B cell (primary cell): ENCODE results near the gene CORO1C. TPM values are rescaled to one million over a fixed set of nuclear protein-coding genes. Genes with fewer than 3 reads are reported as not detected.
A peak's percentile ranks its signal among the peaks of the same experiment; 100 is the strongest.

ENCODE experiments used
- ATAC-seq: fragments of 200-7000 bp; cut with Tn5 transposase; one replicate; pipeline ENCODE4 v1.10.0; 2021; ENCODE audit warnings: low read depth, mild to moderate bottlenecking, moderate number of reproducible peaks, moderate library complexity
- CTCF ChIA-PET: fragments of 350-600 bp; sonication (Branson Sonifier 250); formaldehyde crosslinking; loops from one replicate; lab custom pipeline; 2021; ENCODE audit warnings: antibody characterized with exemption, inconsistent platforms; lab: Charles Lee
- POLR2A ChIA-PET: fragments of 350-600 bp; sonication (Branson Sonifier 250); formaldehyde crosslinking; loops from one replicate; lab custom pipeline; 2021; ENCODE audit warnings: antibody characterized with exemption; lab: Charles Lee
- DNase-seq: peaks from one replicate; pipeline ENCODE4 v3.0.0; 2013
- H2AFZ ChIP-seq: 2 replicates; pipeline ENCODE4 v1.6.1; 2012; ENCODE audit warnings: mild to moderate bottlenecking, low read depth, low read length; ENCODE audit not compliant: insufficient read depth, poor library complexity, severe bottlenecking
- H3K27ac ChIP-seq, 2 donors: 1 replicate in 1 of 2; 2 replicates in 1 of 2; pipeline ENCODE4 v1.5.1; 2012 to 2013; ENCODE audit warnings: low read length in 2 of 2, mild to moderate bottlenecking in 2 of 2, moderate library complexity in 1 of 2
- H3K27me3 ChIP-seq, 4 experiments: fragments of 200-600 bp in 1 of 4; sonication (generic) in 1 of 4; replicated peaks in 1 of 4; 1 replicate in 2 of 4; 2 replicates in 2 of 4; pipeline versions ENCODE4 v1.6.1 to v1.7.0; 2013 to 2016; ENCODE audit warnings: low read length in 3 of 4, mild to moderate bottlenecking in 2 of 4, mixed read lengths in 1 of 4, moderate library complexity in 1 of 4; ENCODE audit not compliant: insufficient read depth in 4 of 4, control insufficient read depth in 3 of 4; ENCODE audit errors: control extremely low read depth in 1 of 4
- H3K36me3 ChIP-seq, 2 experiments: replicated peaks in 1 of 2; 1 replicate in 1 of 2; 2 replicates in 1 of 2; pipeline versions ENCODE4 v1.6.1 to v1.7.1; 2013; ENCODE audit warnings: low read length in 1 of 2; ENCODE audit not compliant: insufficient read depth in 2 of 2, control insufficient read depth in 1 of 2; ENCODE audit errors: control extremely low read depth in 1 of 2, extremely low read depth in 1 of 2
- H3K4me1 ChIP-seq, 2 donors: fragments of 200-600 bp in 1 of 2; sonication (generic) in 1 of 2; 1 replicate in 1 of 2; 2 replicates in 1 of 2; pipeline versions ENCODE4 v1.5.1 to v1.6.1; 2013 to 2017; ENCODE audit warnings: low read length in 2 of 2; ENCODE audit not compliant: control insufficient read depth in 2 of 2, insufficient read depth in 2 of 2
- H3K4me2 ChIP-seq: replicated peaks from 2 replicates; pipeline ENCODE3; 2012; ENCODE audit warnings: mild to moderate bottlenecking, low read depth, low read length; ENCODE audit not compliant: poor library complexity, severe bottlenecking
- H3K4me3 ChIP-seq, 5 experiments: fragments of 200-600 bp in 1 of 5; sonication (generic) in 1 of 5; 1 replicate in 3 of 5; 2 replicates in 2 of 5; pipeline versions ENCODE4 v1.5.1 to v1.7.0; 2011 to 2016; ENCODE audit warnings: low read length in 4 of 5, mild to moderate bottlenecking in 4 of 5, low read depth in 2 of 5, control low read depth in 1 of 5, moderate library complexity in 1 of 5; ENCODE audit not compliant: insufficient read depth in 1 of 5; ENCODE audit errors: control extremely low read depth in 1 of 5, extremely low read depth in 1 of 5
- H3K79me2 ChIP-seq: fragments of 200-600 bp; sonication (generic); one replicate; pipeline ENCODE4 v1.6.0; 2016; ENCODE audit warnings: low read length; ENCODE audit not compliant: control insufficient read depth, insufficient read depth
- H3K9ac ChIP-seq: fragments of 200-600 bp; sonication (generic); 2 replicates; pipeline ENCODE4 v1.6.1; 2017; ENCODE audit warnings: mild to moderate bottlenecking, low read length, moderate library complexity
- H3K9me3 ChIP-seq, 3 donors: one replicate each; pipeline versions ENCODE4 v1.6.1 to v1.7.1; 2013; ENCODE audit warnings: low read length in 2 of 3; ENCODE audit not compliant: control insufficient read depth in 2 of 3, insufficient read depth in 1 of 3; ENCODE audit errors: control extremely low read depth in 1 of 3
- H4K20me1 ChIP-seq: 2 replicates; pipeline ENCODE4 v1.6.0; 2012; ENCODE audit warnings: mild to moderate bottlenecking, low read length; ENCODE audit not compliant: insufficient read depth, control insufficient read depth, poor library complexity, severe bottlenecking
- H3K27ac Mint-ChIP-seq: one replicate; pipeline ENCODE4 v1.8.0; 2021; ENCODE audit warnings: mixed read lengths
- H3K27me3 Mint-ChIP-seq: one replicate; pipeline ENCODE4 v1.8.0; 2021; ENCODE audit warnings: mixed read lengths
- H3K4me1 Mint-ChIP-seq: one replicate; pipeline ENCODE4 v1.8.0; 2021; ENCODE audit warnings: mixed read lengths
- H3K4me3 Mint-ChIP-seq: one replicate; pipeline ENCODE4 v1.8.0; 2021; ENCODE audit warnings: mixed read lengths
- H3K9me3 Mint-ChIP-seq: one replicate; pipeline ENCODE4 v1.8.0; 2022; ENCODE audit warnings: mixed read lengths; ENCODE audit not compliant: insufficient read depth
- CTCF ChIP-seq: fragments of 200-600 bp; IDR thresholded peaks from one replicate; pipeline ENCODE4 v1.8.0; 2022; ENCODE audit warnings: antibody characterized with exemption, mild to moderate bottlenecking
- EZH2 ChIP-seq: IDR thresholded peaks from 2 replicates; pipeline ENCODE4 v1.6.1; 2012; ENCODE audit warnings: borderline replicate concordance, low read depth, mild to moderate bottlenecking, moderate library complexity, low read length; ENCODE audit not compliant: insufficient read depth, poor library complexity, severe bottlenecking
- WGBS: methylation state at CpG from one replicate; pipeline ENCODE4 v1.1.5; 2013; ENCODE audit warnings: missing lambda C conversion rate; ENCODE audit not compliant: insufficient coverage; 5-methylcytosine and 5-hydroxymethylcytosine counted together
- intact Hi-C: fragments of 100-400 bp; cut with micrococcal nuclease; formaldehyde crosslinking; loops from one replicate; pipeline ENCODE4 v1.10.0; 2022
- polyA plus RNA-seq: library from polyadenylated mRNA; depleted of rRNA; stranded (reverse); fragments of >200 nt; gene quantifications from 2 replicates; pipeline ENCODE4 v1.2.3, GENCODE V29; 2012
- total RNA-seq, 2 donors: library from RNA; stranded (reverse); fragments of 120-200 nt in 1 of 2; gene quantifications; 1 replicate in 1 of 2; 2 replicates in 1 of 2; pipeline versions ENCODE4 v1.2.3 to v1.2.4, GENCODE V29; 2013 to 2022

Gene CORO1C
- total and polyA plus RNA-seq, 2 donors (not counting 1 experiment from before 2014, with no cell fraction given), result 19.2 to 68.0 TPM

GRCh38 chr12:108629824-108630476 lies 101.4 kb downstream of the CORO1C start:
- H3K4me3 Mint-ChIP-seq, result peak overlapping the region; percentile 40
- peak overlapping the region; percentile 29 for H3K4me2 ChIP-seq
- ATAC-seq (no peak), DNase-seq (peak; percentile 38)
- H3K27me3 Mint-ChIP-seq, result no peaks in the 10 kb centered on the region
- intact Hi-C loops, result loop anchor here (10.0 kb wide), 2 partner anchors 465 to 515 kb away; partner anchors contain the start of genes ALKBH2 and UNG
- TF ChIP-seq CTCF (no peak), EZH2 (no peak)
- POLR2A ChIA-PET, result interaction anchor here (0.8 to 14.8 kb wide), 4 partner anchors 8 to 62 kb away, joined by 3 to 133 read pairs (median 10); no protein-coding TSS in a partner anchor
- H3K79me2 ChIP-seq, result peaks cover 26% of the 10 kb centered on the region
- H3K27me3 ChIP-seq, result no peaks in the 10 kb centered on the region
- H2AFZ ChIP-seq, result no peak overlapping the region
- H3K4me1 Mint-ChIP-seq, result peaks cover 78% of the 10 kb centered on the region
- H3K4me3 ChIP-seq, result peak overlapping the region in 1 of 5 experiments; percentile 16
- no peaks in the 10 kb centered on the region for H3K36me3 ChIP-seq
- peak overlapping the region; percentile 86 for H3K27ac Mint-ChIP-seq
- no peaks in the 10 kb centered on the region for H4K20me1 ChIP-seq
- H3K9ac ChIP-seq, result no peak overlapping the region
- H3K9me3 ChIP-seq, result peaks cover 0 to 8% (median 4%) of the 10 kb centered on the region in 3 donors
- H3K9me3 Mint-ChIP-seq, result no peaks in the 10 kb centered on the region
- peaks cover 68 to 83% of the 10 kb centered on the region in 2 donors for H3K4me1 ChIP-seq
- H3K27ac ChIP-seq, result peak overlapping the region in 1 of 2 donors; percentile 70
- CTCF ChIA-PET, result interaction anchor here (0.6 to 17.3 kb wide), 5 partner anchors 10 to 173 kb away, joined by 3 to 431 read pairs (median 3); partner anchors contain the start of genes ISCU and SART3
- WGBS, result 85% methylated on average over 17 of the region's 17 CpGs

- Mint-ChIP-seq H3K27ac (peak overlapping the region; percentile 87), H3K4me1 (peaks cover 73% of the 10 kb centered on the region), H3K27me3 (no peaks in the 10 kb centered on the region), H3K4me3 (no peak overlapping the region), H3K9me3 (no peaks in the 10 kb centered on the region)
- intact Hi-C loops, result no loop called here
- Histone ChIP-seq H3K4me2 (peak overlapping the region; percentile 59), H3K27me3 (no peaks in the 10 kb centered on the region), H3K4me1 (peaks cover 60 to 75% of the 10 kb centered on the region in 2 donors), H3K4me3 (peak overlapping the region in 1 of 5 experiments; percentile 36), H3K36me3 (no peaks in the 10 kb centered on the region), H3K9me3 (peaks cover 0 to 8% (median 4%) of the 10 kb centered on the region in 3 donors), H3K79me2 (peaks cover 26% of the 10 kb centered on the region), H2AFZ (peak overlapping the region; percentile 40), H3K27ac (peak overlapping the region; percentile 36 to 70), H3K9ac (no peak overlapping the region), H4K20me1 (no peaks in the 10 kb centered on the region)
- POLR2A ChIA-PET, result interaction anchor here (1.3 to 14.8 kb wide), 2 partner anchors 9 to 12 kb away, joined by 3 to 133 read pairs; no protein-coding TSS in a partner anchor
- peak; percentile 21 for DNase-seq
- CTCF ChIA-PET, result interaction anchor here (11.4 to 17.3 kb wide), 2 partner anchors 12 to 62 kb away, joined by 200 to 431 read pairs; partner anchors contain the start of genes ISCU and SART3
- TF ChIP-seq CTCF (no peak), EZH2 (no peak)
- WGBS, result 83% methylated on average over 2 of the region's 5 CpGs
- ATAC-seq, result no peak
Observed at GRCh38 chr12:108629151-108629550, 102.2 kb downstream of the CORO1C start.
